GM18907 (cell line): Measurements from ENCODE around the gene BHMT2.

ENCODE experiments used
- ATAC-seq: cut with Tn5 transposase; IDR thresholded peaks from one replicate; pipeline ENCODE4 v1.9.1; 2021; ENCODE audit warnings: mild to moderate bottlenecking, moderate library complexity; ENCODE audit not compliant: unreplicated experiment

BHMT2 gene

GRCh38 chr5:79112703-79113058 lies 43.1 kb downstream of the BHMT2 start:
- ATAC-seq = no peak

- ATAC-seq = no peak
Observed at GRCh38 chr5:79119486-79119885, 49.9 kb downstream of the BHMT2 start.

GRCh38 chr5:79120221-79120620 lies 50.7 kb downstream of the BHMT2 start:
- no peak for ATAC-seq

- no peak for ATAC-seq
Observed at GRCh38 chr5:79122973-79123372, 53.4 kb downstream of the BHMT2 start.

- ATAC-seq = no peak
Observed at GRCh38 chr5:79124607-79125006, 55.0 kb downstream of the BHMT2 start.

- ATAC-seq = no peak
Observed at GRCh38 chr5:79130781-79131180, 61.2 kb downstream of the BHMT2 start.

- no peak for ATAC-seq
Observed at GRCh38 chr5:79133121-79133656, 63.6 kb downstream of the BHMT2 start.

- no peak for ATAC-seq
Observed at GRCh38 chr5:79133657-79134451, 64.3 kb downstream of the BHMT2 start.

- ATAC-seq = no peak
Observed at GRCh38 chr5:79135790-79136553, 66.4 kb downstream of the BHMT2 start.

GRCh38 chr5:79136618-79137017 lies 67.1 kb downstream of the BHMT2 start:
- no peak for ATAC-seq
